Glutamatergic neuron (in vitro differentiated cells): ENCODE data around the gene RPS4Y2. TPM values are rescaled to one million over a fixed set of nuclear protein-coding genes. Genes with fewer than 3 reads are reported as not detected.

Source experiments
- DNase-seq: peaks from one replicate; pipeline ENCODE4 v3.0.0; 2022
- H3K27ac Mint-ChIP-seq: one replicate; pipeline ENCODE4 v1.8.0; 2020; ENCODE audit warnings: mild to moderate bottlenecking, mixed read lengths, inconsistent platforms; ENCODE audit not compliant: unreplicated experiment
- H3K27me3 Mint-ChIP-seq: one replicate; pipeline ENCODE4 v1.8.0; 2020; ENCODE audit warnings: mild to moderate bottlenecking, moderate library complexity, mixed read lengths, inconsistent platforms; ENCODE audit not compliant: unreplicated experiment
- H3K36me3 Mint-ChIP-seq: one replicate; pipeline ENCODE4 v1.8.0; 2020; ENCODE audit warnings: mild to moderate bottlenecking, mixed read lengths, inconsistent platforms; ENCODE audit not compliant: unreplicated experiment
- H3K4me1 Mint-ChIP-seq: one replicate; pipeline ENCODE4 v1.8.0; 2020; ENCODE audit warnings: mild to moderate bottlenecking, low read depth, mixed read lengths, inconsistent platforms; ENCODE audit not compliant: unreplicated experiment
- H3K4me3 Mint-ChIP-seq: one replicate; pipeline ENCODE4 v1.8.0; 2020; ENCODE audit warnings: mild to moderate bottlenecking, mixed read lengths, inconsistent platforms; ENCODE audit not compliant: unreplicated experiment
- H3K9me3 Mint-ChIP-seq: one replicate; pipeline ENCODE4 v1.8.0; 2020; ENCODE audit warnings: mild to moderate bottlenecking, moderate library complexity, mixed read lengths, inconsistent platforms; ENCODE audit not compliant: unreplicated experiment
- total RNA-seq: library from RNA; stranded (reverse); fragmentation: NEBNext Ultra II Directional; extraction: Animal tissue kit (Norgen Biotek cat#: 25700); gene quantifications from one replicate; pipeline ENCODE4 v1.2.1, GENCODE V29; 2021; ENCODE audit not compliant: unreplicated experiment
- TF ChIP-seq, protein P1 (sequence below): fragments of 200-600 bp; sonication (generic); IDR thresholded peaks from one replicate; pipeline ENCODE4 v1.5.0; 2021; ENCODE audit not compliant: partially characterized antibody, unreplicated experiment

Gene RPS4Y2
- total RNA-seq, 1 donor from 2014 or later, result not detected

DNA sequence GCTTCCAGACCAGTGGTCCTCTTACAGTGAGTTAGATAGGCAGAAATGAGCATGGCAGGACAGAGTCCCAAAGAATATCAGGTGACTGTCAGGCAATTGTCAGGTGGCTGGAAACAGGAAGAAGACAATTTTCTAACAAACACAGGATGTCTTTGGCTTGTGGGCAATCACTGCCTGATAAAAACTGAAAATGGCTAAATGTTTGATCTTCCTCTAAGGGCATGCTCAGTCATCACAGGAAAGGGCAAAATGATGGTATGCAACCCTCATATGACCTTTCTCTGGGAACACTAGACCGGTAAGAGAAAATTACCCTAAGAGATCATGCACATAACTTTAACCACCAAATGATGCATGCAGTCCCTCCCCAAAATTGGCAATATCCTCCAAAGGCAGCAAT lies 57.6 kb downstream of the RPS4Y2 start:
- H3K27ac Mint-ChIP-seq, result no peak overlapping the region
- H3K27me3 Mint-ChIP-seq, result peaks cover 2% of the 10 kb centered on the region
- TF ChIP-seq, protein P1, sequence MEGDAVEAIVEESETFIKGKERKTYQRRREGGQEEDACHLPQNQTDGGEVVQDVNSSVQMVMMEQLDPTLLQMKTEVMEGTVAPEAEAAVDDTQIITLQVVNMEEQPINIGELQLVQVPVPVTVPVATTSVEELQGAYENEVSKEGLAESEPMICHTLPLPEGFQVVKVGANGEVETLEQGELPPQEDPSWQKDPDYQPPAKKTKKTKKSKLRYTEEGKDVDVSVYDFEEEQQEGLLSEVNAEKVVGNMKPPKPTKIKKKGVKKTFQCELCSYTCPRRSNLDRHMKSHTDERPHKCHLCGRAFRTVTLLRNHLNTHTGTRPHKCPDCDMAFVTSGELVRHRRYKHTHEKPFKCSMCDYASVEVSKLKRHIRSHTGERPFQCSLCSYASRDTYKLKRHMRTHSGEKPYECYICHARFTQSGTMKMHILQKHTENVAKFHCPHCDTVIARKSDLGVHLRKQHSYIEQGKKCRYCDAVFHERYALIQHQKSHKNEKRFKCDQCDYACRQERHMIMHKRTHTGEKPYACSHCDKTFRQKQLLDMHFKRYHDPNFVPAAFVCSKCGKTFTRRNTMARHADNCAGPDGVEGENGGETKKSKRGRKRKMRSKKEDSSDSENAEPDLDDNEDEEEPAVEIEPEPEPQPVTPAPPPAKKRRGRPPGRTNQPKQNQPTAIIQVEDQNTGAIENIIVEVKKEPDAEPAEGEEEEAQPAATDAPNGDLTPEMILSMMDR, result no peak
- H3K36me3 Mint-ChIP-seq, result no peaks in the 10 kb centered on the region
- peaks cover 1% of the 10 kb centered on the region for H3K9me3 Mint-ChIP-seq
- no peaks in the 10 kb centered on the region for H3K4me1 Mint-ChIP-seq
- no peak overlapping the region for H3K4me3 Mint-ChIP-seq
- DNase-seq, result no peak

- H3K27ac Mint-ChIP-seq, result no peak overlapping the region
- H3K4me1 Mint-ChIP-seq, result no peaks in the 10 kb centered on the region
- no peak for DNase-seq
- H3K4me3 Mint-ChIP-seq, result no peak overlapping the region
- peaks cover 4% of the 10 kb centered on the region for H3K27me3 Mint-ChIP-seq
- peaks cover 1% of the 10 kb centered on the region for H3K9me3 Mint-ChIP-seq
- TF ChIP-seq, protein P1, result no peak
- no peaks in the 10 kb centered on the region for H3K36me3 Mint-ChIP-seq
Observed at GRCh38 chrY:20814794-20815193, 58.9 kb downstream of the RPS4Y2 start.

GRCh38 chrY:20817067-20817466 lies 61.2 kb downstream of the RPS4Y2 start:
- TF ChIP-seq, protein P1, result no peak
- Mint-ChIP-seq H3K36me3 (no peaks in the 10 kb centered on the region), H3K4me3 (no peak overlapping the region), H3K27me3 (peaks cover 4% of the 10 kb centered on the region), H3K4me1 (no peaks in the 10 kb centered on the region), H3K27ac (no peak overlapping the region), H3K9me3 (peaks cover 1% of the 10 kb centered on the region)
- DNase-seq, result no peak

Other genes with a start within 250 kb of the RPS4Y2 start
- gene EIF1AY, start 180.3 kb upstream of the RPS4Y2 start, total RNA-seq, result 32.4 TPM